C4-2B (cell line): Measurements from ENCODE around the gene LYPLA2.
A peak's percentile ranks its signal among the peaks of the same experiment; 100 is the strongest.

Source experiments
- H3K27ac ChIP-seq: fragments of 450-650 bp; 2 replicates; pipeline ENCODE4 v1.5.1; 2017
- CTCF ChIP-seq: fragments of 450-650 bp; conservative IDR thresholded peaks from 2 replicates; pipeline ENCODE4 v1.5.1; 2017; ENCODE audit warnings: mild to moderate bottlenecking
- ZFX ChIP-seq: fragments of 450-650 bp; IDR thresholded peaks from 2 replicates; pipeline ENCODE4 v1.6.1; 2017

The LYPLA2 gene

GRCh38 chr1:23768733-23769132 is 22.2 kb upstream of the LYPLA2 start:
- no peak for TF ChIP-seq ZFX
- TF ChIP-seq CTCF: no peak
- H3K27ac ChIP-seq: no peak overlapping the region

GRCh38 chr1:23772049-23772853 is 18.7 kb upstream of the LYPLA2 start:
- H3K27ac ChIP-seq: no peak overlapping the region

GRCh38 chr1:23772854-23773242 is 18.1 kb upstream of the LYPLA2 start:
- TF ChIP-seq ZFX: no peak
- no peak for TF ChIP-seq CTCF

More at GRCh38 chr1:23772049-23772853, 18.7 kb upstream of the LYPLA2 start:
- TF ChIP-seq ZFX (no peak), CTCF (peak; percentile 85)

GRCh38 chr1:23774174-23774880 is 16.6 kb upstream of the LYPLA2 start:
- no peak overlapping the region for H3K27ac ChIP-seq
- no peak for TF ChIP-seq CTCF
- no peak for TF ChIP-seq ZFX

More at GRCh38 chr1:23772854-23773242, 18.1 kb upstream of the LYPLA2 start:
- no peak overlapping the region for H3K27ac ChIP-seq

GRCh38 chr1:23776217-23776616 is 14.7 kb upstream of the LYPLA2 start:
- TF ChIP-seq ZFX (no peak), CTCF (no peak)
- H3K27ac ChIP-seq: no peak overlapping the region

GRCh38 chr1:23777979-23778814 is 12.7 kb upstream of the LYPLA2 start, which contains the start of gene PITHD1:
TSS of gene PITHD1 (plus strand) at chr1:23778418. CDS start at chr1:23778516, 98 bp downstream.
- peak within 1 kb of the TSS; percentile 88 for H3K27ac ChIP-seq
- TF ChIP-seq ZFX (peak; percentile 89), CTCF (no peak)
